PFSK-1 (cell line): ENCODE results near the gene BOC.

Experiments
- POLR2AphosphoS5 ChIP-seq: IDR thresholded peaks from 2 replicates; pipeline ENCODE4 v1.6.1; 2012; ENCODE audit warnings: low read depth, mild to moderate bottlenecking, control low read depth, low read length, moderate library complexity
- REST ChIP-seq, 2 experiments: IDR thresholded peaks; 2 replicates each; pipeline versions ENCODE4 v1.6.1 to v1.8.0; 2011 to 2012; ENCODE audit warnings: low read depth in 2 of 2, low read length in 2 of 2, control low read depth in 1 of 2, inconsistent platforms in 1 of 2, mild to moderate bottlenecking in 1 of 2, moderate library complexity in 1 of 2; ENCODE audit not compliant: insufficient read depth in 1 of 2
- SIN3A ChIP-seq: IDR thresholded peaks from 2 replicates; pipeline ENCODE4 v1.6.1; 2012; ENCODE audit warnings: mild to moderate bottlenecking, low read length, moderate library complexity, borderline replicate concordance; ENCODE audit not compliant: insufficient read depth
- TAF1 ChIP-seq: IDR thresholded peaks from 2 replicates; pipeline ENCODE4 v1.6.1; 2012; ENCODE audit warnings: low read length, control low read depth, borderline replicate concordance; ENCODE audit not compliant: insufficient read depth

- no peak for TF ChIP-seq TAF1
- TF ChIP-seq SIN3A = no peak
- no peak for TF ChIP-seq POLR2AphosphoS5
- no peak for TF ChIP-seq REST (IDR thresholded peaks at IDR 0.05; ENCODE audit: insufficient read depth in 1 of 2, low read depth in 2 of 2, low read length in 2 of 2)
Measured at GRCh38 chr3:113242096-113242581, 30.8 kb downstream of the BOC start.
